ENCODE measurements around the gene SKAP1.
"Not testable (repeated sequence)": the region's sequence is repeated elsewhere in the genome, so short reads cannot be mapped to it uniquely, and the experiment has no call there.

Gene SKAP1

GRCh38 chr17:48429638-48430586 lies at the start of gene SKAP1:
SKAP1 (minus strand) TSS chr17:48430214.
- DNase-seq = peak in 1 of 2 experiments; percentile 57

GRCh38 chr17:48479014-48479402 lies 49.0 kb upstream of the SKAP1 start:
- DNase-seq = no peak

GRCh38 chr17:48478224-48479013 lies 48.4 kb upstream of the SKAP1 start:
- peak; percentile 30 to 42 for DNase-seq

- DNase-seq = no peak
Measured at GRCh38 chr17:48477221-48477620, 47.2 kb upstream of the SKAP1 start.

GRCh38 chr17:48472411-48473281 lies 42.6 kb upstream of the SKAP1 start:
- DNase-seq = no peak

GRCh38 chr17:48471817-48472410 lies 41.9 kb upstream of the SKAP1 start:
- no peak for DNase-seq

- DNase-seq = no peak
Measured at GRCh38 chr17:48470388-48471034, 40.5 kb upstream of the SKAP1 start.

GRCh38 chr17:48469227-48469626 lies 39.2 kb upstream of the SKAP1 start:
- no peak for DNase-seq

- DNase-seq = no peak
Measured at GRCh38 chr17:48468299-48468698, 38.3 kb upstream of the SKAP1 start.

- no peak for DNase-seq
Measured at GRCh38 chr17:48465884-48466283, 35.9 kb upstream of the SKAP1 start.

GRCh38 chr17:48463526-48463925 lies 33.5 kb upstream of the SKAP1 start:
- no peak for DNase-seq

GRCh38 chr17:48462946-48463345 lies 32.9 kb upstream of the SKAP1 start:
- no peak for DNase-seq

- DNase-seq = no peak
Measured at GRCh38 chr17:48460052-48460451, 30.0 kb upstream of the SKAP1 start.

- DNase-seq = no peak
Measured at GRCh38 chr17:48459070-48459844, 29.2 kb upstream of the SKAP1 start.

GRCh38 chr17:48457080-48457836 lies 27.2 kb upstream of the SKAP1 start:
- peak; percentile 36 to 84 for DNase-seq

GRCh38 chr17:48456589-48456988 lies 26.6 kb upstream of the SKAP1 start:
- peak in 1 of 2 experiments; percentile 22 for DNase-seq

- DNase-seq = no peak
Measured at GRCh38 chr17:48455791-48456190, 25.8 kb upstream of the SKAP1 start.

- no peak for DNase-seq
Measured at GRCh38 chr17:48453447-48453846, 23.4 kb upstream of the SKAP1 start.

- DNase-seq = no peak
Measured at GRCh38 chr17:48451489-48451888, 21.5 kb upstream of the SKAP1 start.

- DNase-seq = not testable (repeated sequence)
Measured at GRCh38 chr17:48449335-48449734, 19.3 kb upstream of the SKAP1 start.
